Measurements from ENCODE around the gene ZNF862.
"Not testable (repeated sequence)": the region's sequence is repeated elsewhere in the genome, so short reads cannot be mapped to it uniquely, and the experiment has no call there.

Gene ZNF862

GRCh38 chr7:149824748-149825566 lies 13.2 kb upstream of the ZNF862 start:
- Mint-ChIP-seq H3K27ac (no peak overlapping the region), H3K9me3 (no peaks in the 10 kb centered on the region), H3K4me3 (no peak overlapping the region), H3K4me1 (ENCODE audit: low read depth) (no peaks in the 10 kb centered on the region), H3K27me3 (ENCODE audit: low read depth) (no peaks in the 10 kb centered on the region), H3K36me3 (ENCODE audit: low read depth) (no peaks in the 10 kb centered on the region)
- no peak for DNase-seq (ENCODE audit: low spot score)

- H3K27ac Mint-ChIP-seq = no peak overlapping the region
- H3K4me1 Mint-ChIP-seq (ENCODE audit: low read depth) = no peaks in the 10 kb centered on the region
- DNase-seq (ENCODE audit: low spot score) = no peak
- H3K9me3 Mint-ChIP-seq = no peaks in the 10 kb centered on the region
- H3K27me3 Mint-ChIP-seq (ENCODE audit: low read depth) = no peaks in the 10 kb centered on the region
- no peak overlapping the region for H3K4me3 Mint-ChIP-seq
- no peaks in the 10 kb centered on the region for H3K36me3 Mint-ChIP-seq (ENCODE audit: low read depth)
These were observed 12.4 kb upstream of the ZNF862 start for GRCh38 chr7:149825567-149826343.

GRCh38 chr7:149826344-149827088 lies 11.7 kb upstream of the ZNF862 start:
- H3K4me1 Mint-ChIP-seq (ENCODE audit: low read depth) = no peaks in the 10 kb centered on the region
- no peaks in the 10 kb centered on the region for H3K36me3 Mint-ChIP-seq (ENCODE audit: low read depth)
- H3K27ac Mint-ChIP-seq = no peak overlapping the region
- no peak for DNase-seq (ENCODE audit: low spot score)
- H3K27me3 Mint-ChIP-seq (ENCODE audit: low read depth) = no peaks in the 10 kb centered on the region
- H3K4me3 Mint-ChIP-seq = no peak overlapping the region
- no peaks in the 10 kb centered on the region for H3K9me3 Mint-ChIP-seq

GRCh38 chr7:149827089-149827981 lies 10.8 kb upstream of the ZNF862 start:
- Mint-ChIP-seq H3K27ac (no peak overlapping the region), H3K27me3 (ENCODE audit: low read depth) (no peaks in the 10 kb centered on the region), H3K9me3 (no peaks in the 10 kb centered on the region)

GRCh38 chr7:149828357-149829309 lies 9.5 kb upstream of the ZNF862 start:
- no peak overlapping the region for H3K4me3 Mint-ChIP-seq
- no peak for DNase-seq (ENCODE audit: low spot score)
- H3K4me1 Mint-ChIP-seq (ENCODE audit: low read depth) = no peaks in the 10 kb centered on the region
- no peaks in the 10 kb centered on the region for H3K27me3 Mint-ChIP-seq (ENCODE audit: low read depth)
- no peaks in the 10 kb centered on the region for H3K36me3 Mint-ChIP-seq (ENCODE audit: low read depth)
- no peaks in the 10 kb centered on the region for H3K9me3 Mint-ChIP-seq
- no peak overlapping the region for H3K27ac Mint-ChIP-seq

More at GRCh38 chr7:149827089-149827981, 10.8 kb upstream of the ZNF862 start:
- Mint-ChIP-seq H3K36me3 (ENCODE audit: low read depth) (no peaks in the 10 kb centered on the region), H3K4me3 (no peak overlapping the region), H3K4me1 (ENCODE audit: low read depth) (no peaks in the 10 kb centered on the region)
- no peak for DNase-seq (ENCODE audit: low spot score)

- DNase-seq (ENCODE audit: low spot score); H3K27ac Mint-ChIP-seq; H3K9me3 Mint-ChIP-seq; H3K4me3 Mint-ChIP-seq; H3K27me3 Mint-ChIP-seq (ENCODE audit: low read depth); H3K4me1 Mint-ChIP-seq (ENCODE audit: low read depth); H3K36me3 Mint-ChIP-seq (ENCODE audit: low read depth): not testable (repeated sequence)
These were observed 7.6 kb upstream of the ZNF862 start for GRCh38 chr7:149830527-149830926.

- H3K36me3 Mint-ChIP-seq (ENCODE audit: low read depth) = no peaks in the 10 kb centered on the region
- H3K4me3 Mint-ChIP-seq = no peak overlapping the region
- H3K9me3 Mint-ChIP-seq = no peaks in the 10 kb centered on the region
- no peak overlapping the region for H3K27ac Mint-ChIP-seq
- peaks cover 12% of the 10 kb centered on the region for H3K27me3 Mint-ChIP-seq (ENCODE audit: low read depth)
- DNase-seq (ENCODE audit: low spot score) = no peak
- no peaks in the 10 kb centered on the region for H3K4me1 Mint-ChIP-seq (ENCODE audit: low read depth)
These were observed 7.0 kb upstream of the ZNF862 start for GRCh38 chr7:149830997-149831740.

GRCh38 chr7:149831741-149832219 lies 6.4 kb upstream of the ZNF862 start:
- no peak overlapping the region for H3K4me3 Mint-ChIP-seq
- no peaks in the 10 kb centered on the region for H3K4me1 Mint-ChIP-seq (ENCODE audit: low read depth)
- peaks cover 12% of the 10 kb centered on the region for H3K27me3 Mint-ChIP-seq (ENCODE audit: low read depth)
- no peaks in the 10 kb centered on the region for H3K9me3 Mint-ChIP-seq
- no peak overlapping the region for H3K27ac Mint-ChIP-seq
- no peaks in the 10 kb centered on the region for H3K36me3 Mint-ChIP-seq (ENCODE audit: low read depth)
- no peak for DNase-seq (ENCODE audit: low spot score)

GRCh38 chr7:149832332-149833041 lies 5.7 kb upstream of the ZNF862 start:
- Mint-ChIP-seq H3K27ac (no peak overlapping the region), H3K9me3 (no peaks in the 10 kb centered on the region), H3K4me3 (no peak overlapping the region), H3K36me3 (ENCODE audit: low read depth) (no peaks in the 10 kb centered on the region), H3K27me3 (ENCODE audit: low read depth) (peaks cover 12% of the 10 kb centered on the region), H3K4me1 (ENCODE audit: low read depth) (peaks cover under 1% of the 10 kb centered on the region)
- DNase-seq (ENCODE audit: low spot score) = no peak

- Mint-ChIP-seq H3K27me3 (ENCODE audit: low read depth) (peaks cover 12% of the 10 kb centered on the region), H3K27ac (no peak overlapping the region), H3K4me3 (no peak overlapping the region), H3K4me1 (ENCODE audit: low read depth) (peaks cover 5% of the 10 kb centered on the region), H3K9me3 (no peaks in the 10 kb centered on the region), H3K36me3 (ENCODE audit: low read depth) (no peaks in the 10 kb centered on the region)
- DNase-seq (ENCODE audit: low spot score) = no peak
These were observed 4.6 kb upstream of the ZNF862 start for GRCh38 chr7:149833495-149834130.

- Mint-ChIP-seq H3K27ac (no peak overlapping the region), H3K36me3 (ENCODE audit: low read depth) (peaks cover 2% of the 10 kb centered on the region), H3K4me3 (no peak overlapping the region)
These were observed 3.6 kb upstream of the ZNF862 start for GRCh38 chr7:149834601-149835000.

More at GRCh38 chr7:149834601-149835000, 3.6 kb upstream of the ZNF862 start:
- H3K4me1 Mint-ChIP-seq (ENCODE audit: low read depth) = peaks cover 13% of the 10 kb centered on the region
- H3K27me3 Mint-ChIP-seq (ENCODE audit: low read depth) = peaks cover 12% of the 10 kb centered on the region
- H3K9me3 Mint-ChIP-seq = no peaks in the 10 kb centered on the region
- no peak for DNase-seq (ENCODE audit: low spot score)

All from T-helper 2 cell treated with Interferon-gamma antibody and Interleukin-4, amounts not matched to agents 5 μg/mL and 100 μg/mL, for 36 hours (primary cell).